GM12878 (cell line): ENCODE data around the gene EIF1AX. TPM values are rescaled to one million over a fixed set of nuclear protein-coding genes. Genes with fewer than 3 reads are reported as not detected.

Experiments
- ASH2L ChIP-seq: fragments of 300-600, 200-600 bp; sonication (generic); IDR thresholded peaks from 2 replicates; pipeline ENCODE4 v1.6.1; 2017; ENCODE audit warnings: low read depth, mild to moderate bottlenecking, borderline replicate concordance
- FOXK2 ChIP-seq: fragments of 450-650 bp; IDR thresholded peaks from 2 replicates; pipeline ENCODE4 v1.6.1; 2017; ENCODE audit warnings: mild to moderate bottlenecking, moderate library complexity
- GABPA ChIP-seq: IDR thresholded peaks from 2 replicates; pipeline ENCODE4 v1.6.1; 2014; ENCODE audit warnings: antibody characterized with exemption, low read depth, mild to moderate bottlenecking, inconsistent platforms
- IRF5 ChIP-seq: fragments of 450-650 bp; IDR thresholded peaks from 2 replicates; pipeline ENCODE4 v1.6.1; 2017; ENCODE audit warnings: borderline replicate concordance
- MTA2 ChIP-seq: fragments of 450-650 bp; IDR thresholded peaks from 2 replicates; pipeline ENCODE4 v1.6.1; 2016; ENCODE audit warnings: low read depth, mild to moderate bottlenecking, moderate library complexity
- NRF1 ChIP-seq: conservative IDR thresholded peaks from 2 replicates; pipeline ENCODE4 v1.6.1; 2011; ENCODE audit warnings: mild to moderate bottlenecking, low read depth, low read length, improper control_type of control experiment
- POLR2AphosphoS2 ChIP-seq: IDR thresholded peaks from 2 replicates; pipeline ENCODE4 v1.6.1; 2011; ENCODE audit warnings: low read depth, mild to moderate bottlenecking, low read length, improper control_type of control experiment, moderate library complexity
- RCOR1 ChIP-seq: conservative IDR thresholded peaks from 2 replicates; pipeline ENCODE4 v1.6.1; 2012; ENCODE audit warnings: low read depth, low read length, improper control_type of control experiment
- SPI1 ChIP-seq: IDR thresholded peaks from 2 replicates; pipeline ENCODE4 v1.6.1; 2011; ENCODE audit warnings: low read depth, mild to moderate bottlenecking, low read length, moderate library complexity, borderline replicate concordance; ENCODE audit not compliant: insufficient read depth
- SREBF1 ChIP-seq: IDR thresholded peaks from 2 replicates; pipeline ENCODE4 v1.6.1; 2012; ENCODE audit warnings: mild to moderate bottlenecking, low read length
- TCF3 ChIP-seq: IDR thresholded peaks from 2 replicates; pipeline ENCODE4 v1.6.1; 2012; ENCODE audit warnings: low read depth, mild to moderate bottlenecking, low read length, borderline replicate concordance; ENCODE audit not compliant: insufficient read depth
- polyA plus RNA-seq, 11 experiments: library from polyadenylated mRNA; depleted of rRNA in 4 of 11; unstranded in 6 of 11; stranded (reverse) in 5 of 11; fragments of >200 nt; fragmentation: Nextera tagmentation in 4 of 11; fragmentation: Illumina TruSeq in 1 of 11; extraction: Ambion mirVana in 4 of 11; extraction: Trizol in 1 of 11; gene quantifications; 1 replicate in 1 of 11; 2 replicates in 10 of 11; pipeline versions ENCODE4 v1.2.1 to v1.2.3, GENCODE V29; 2011 to 2016; ENCODE audit warnings: inconsistent platforms in 2 of 11, missing spikeins in 2 of 11, low read depth in 1 of 11
- total RNA-seq, 4 experiments: library from RNA; depleted of rRNA in 3 of 4; stranded (reverse); fragments of >200 nt in 3 of 4; fragmentation: Illumina TruSeq in 1 of 4; extraction: Trizol in 1 of 4; gene quantifications; 2 replicates each; pipeline versions ENCODE4 v1.2.1 to v1.2.3, GENCODE V29; 2013 to 2021
- TF ChIP-seq, protein P1 (sequence below): fragments of 150-350 bp; IDR thresholded peaks from 2 replicates; pipeline ENCODE4 v1.6.1; 2016; ENCODE audit warnings: low read depth, low read length
- TF ChIP-seq, protein P2 (sequence below): fragments of 450-650 bp; formaldehyde crosslinking; IDR thresholded peaks from 2 replicates; pipeline ENCODE4 v1.4.0; 2020; ENCODE audit warnings: mild to moderate bottlenecking, moderate library complexity
- TF ChIP-seq, protein P3 (sequence below): fragments of 450-650 bp; IDR thresholded peaks from 2 replicates; pipeline ENCODE4 v1.6.1; 2018; ENCODE audit warnings: mild to moderate bottlenecking, low read depth, moderate library complexity; ENCODE audit not compliant: partially characterized antibody
- TF ChIP-seq, protein P4 (sequence below): IDR thresholded peaks from 2 replicates; pipeline ENCODE4 v1.6.1; 2011; ENCODE audit warnings: borderline replicate concordance, low read depth, mild to moderate bottlenecking, moderate library complexity, low read length; ENCODE audit not compliant: insufficient read depth, poor library complexity, severe bottlenecking

The EIF1AX gene
- total and polyA plus RNA-seq, 10 of the 15 experiments (the other 5 are each of a cell fraction or from before 2014, with no cell fraction given) = 51.2 to 251 (median 86.6) TPM

GRCh38 chrX:20141281-20142220, at the start of gene EIF1AX (continued):
- TF ChIP-seq, protein P1, sequence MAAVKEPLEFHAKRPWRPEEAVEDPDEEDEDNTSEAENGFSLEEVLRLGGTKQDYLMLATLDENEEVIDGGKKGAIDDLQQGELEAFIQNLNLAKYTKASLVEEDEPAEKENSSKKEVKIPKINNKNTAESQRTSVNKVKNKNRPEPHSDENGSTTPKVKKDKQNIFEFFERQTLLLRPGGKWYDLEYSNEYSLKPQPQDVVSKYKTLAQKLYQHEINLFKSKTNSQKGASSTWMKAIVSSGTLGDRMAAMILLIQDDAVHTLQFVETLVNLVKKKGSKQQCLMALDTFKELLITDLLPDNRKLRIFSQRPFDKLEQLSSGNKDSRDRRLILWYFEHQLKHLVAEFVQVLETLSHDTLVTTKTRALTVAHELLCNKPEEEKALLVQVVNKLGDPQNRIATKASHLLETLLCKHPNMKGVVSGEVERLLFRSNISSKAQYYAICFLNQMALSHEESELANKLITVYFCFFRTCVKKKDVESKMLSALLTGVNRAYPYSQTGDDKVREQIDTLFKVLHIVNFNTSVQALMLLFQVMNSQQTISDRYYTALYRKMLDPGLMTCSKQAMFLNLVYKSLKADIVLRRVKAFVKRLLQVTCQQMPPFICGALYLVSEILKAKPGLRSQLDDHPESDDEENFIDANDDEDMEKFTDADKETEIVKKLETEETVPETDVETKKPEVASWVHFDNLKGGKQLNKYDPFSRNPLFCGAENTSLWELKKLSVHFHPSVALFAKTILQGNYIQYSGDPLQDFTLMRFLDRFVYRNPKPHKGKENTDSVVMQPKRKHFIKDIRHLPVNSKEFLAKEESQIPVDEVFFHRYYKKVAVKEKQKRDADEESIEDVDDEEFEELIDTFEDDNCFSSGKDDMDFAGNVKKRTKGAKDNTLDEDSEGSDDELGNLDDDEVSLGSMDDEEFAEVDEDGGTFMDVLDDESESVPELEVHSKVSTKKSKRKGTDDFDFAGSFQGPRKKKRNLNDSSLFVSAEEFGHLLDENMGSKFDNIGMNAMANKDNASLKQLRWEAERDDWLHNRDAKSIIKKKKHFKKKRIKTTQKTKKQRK = no peak
- TF ChIP-seq GABPA (no peak), IRF5 (no peak), SREBF1 (no peak), FOXK2 (no peak), POLR2AphosphoS2 (no peak), ASH2L (no peak), TCF3 (peak; percentile 14; the same call in 1 of the 2 replicates), RCOR1 (no peak), SPI1 (no peak), MTA2 (no peak), NRF1 (peak; percentile 80)
- TF ChIP-seq, protein P2, sequence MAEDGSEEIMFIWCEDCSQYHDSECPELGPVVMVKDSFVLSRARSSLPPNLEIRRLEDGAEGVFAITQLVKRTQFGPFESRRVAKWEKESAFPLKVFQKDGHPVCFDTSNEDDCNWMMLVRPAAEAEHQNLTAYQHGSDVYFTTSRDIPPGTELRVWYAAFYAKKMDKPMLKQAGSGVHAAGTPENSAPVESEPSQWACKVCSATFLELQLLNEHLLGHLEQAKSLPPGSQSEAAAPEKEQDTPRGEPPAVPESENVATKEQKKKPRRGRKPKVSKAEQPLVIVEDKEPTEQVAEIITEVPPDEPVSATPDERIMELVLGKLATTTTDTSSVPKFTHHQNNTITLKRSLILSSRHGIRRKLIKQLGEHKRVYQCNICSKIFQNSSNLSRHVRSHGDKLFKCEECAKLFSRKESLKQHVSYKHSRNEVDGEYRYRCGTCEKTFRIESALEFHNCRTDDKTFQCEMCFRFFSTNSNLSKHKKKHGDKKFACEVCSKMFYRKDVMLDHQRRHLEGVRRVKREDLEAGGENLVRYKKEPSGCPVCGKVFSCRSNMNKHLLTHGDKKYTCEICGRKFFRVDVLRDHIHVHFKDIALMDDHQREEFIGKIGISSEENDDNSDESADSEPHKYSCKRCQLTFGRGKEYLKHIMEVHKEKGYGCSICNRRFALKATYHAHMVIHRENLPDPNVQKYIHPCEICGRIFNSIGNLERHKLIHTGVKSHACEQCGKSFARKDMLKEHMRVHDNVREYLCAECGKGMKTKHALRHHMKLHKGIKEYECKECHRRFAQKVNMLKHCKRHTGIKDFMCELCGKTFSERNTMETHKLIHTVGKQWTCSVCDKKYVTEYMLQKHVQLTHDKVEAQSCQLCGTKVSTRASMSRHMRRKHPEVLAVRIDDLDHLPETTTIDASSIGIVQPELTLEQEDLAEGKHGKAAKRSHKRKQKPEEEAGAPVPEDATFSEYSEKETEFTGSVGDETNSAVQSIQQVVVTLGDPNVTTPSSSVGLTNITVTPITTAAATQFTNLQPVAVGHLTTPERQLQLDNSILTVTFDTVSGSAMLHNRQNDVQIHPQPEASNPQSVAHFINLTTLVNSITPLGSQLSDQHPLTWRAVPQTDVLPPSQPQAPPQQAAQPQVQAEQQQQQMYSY (CRISPR knock-in tag) = no peak
- TF ChIP-seq, protein P3, sequence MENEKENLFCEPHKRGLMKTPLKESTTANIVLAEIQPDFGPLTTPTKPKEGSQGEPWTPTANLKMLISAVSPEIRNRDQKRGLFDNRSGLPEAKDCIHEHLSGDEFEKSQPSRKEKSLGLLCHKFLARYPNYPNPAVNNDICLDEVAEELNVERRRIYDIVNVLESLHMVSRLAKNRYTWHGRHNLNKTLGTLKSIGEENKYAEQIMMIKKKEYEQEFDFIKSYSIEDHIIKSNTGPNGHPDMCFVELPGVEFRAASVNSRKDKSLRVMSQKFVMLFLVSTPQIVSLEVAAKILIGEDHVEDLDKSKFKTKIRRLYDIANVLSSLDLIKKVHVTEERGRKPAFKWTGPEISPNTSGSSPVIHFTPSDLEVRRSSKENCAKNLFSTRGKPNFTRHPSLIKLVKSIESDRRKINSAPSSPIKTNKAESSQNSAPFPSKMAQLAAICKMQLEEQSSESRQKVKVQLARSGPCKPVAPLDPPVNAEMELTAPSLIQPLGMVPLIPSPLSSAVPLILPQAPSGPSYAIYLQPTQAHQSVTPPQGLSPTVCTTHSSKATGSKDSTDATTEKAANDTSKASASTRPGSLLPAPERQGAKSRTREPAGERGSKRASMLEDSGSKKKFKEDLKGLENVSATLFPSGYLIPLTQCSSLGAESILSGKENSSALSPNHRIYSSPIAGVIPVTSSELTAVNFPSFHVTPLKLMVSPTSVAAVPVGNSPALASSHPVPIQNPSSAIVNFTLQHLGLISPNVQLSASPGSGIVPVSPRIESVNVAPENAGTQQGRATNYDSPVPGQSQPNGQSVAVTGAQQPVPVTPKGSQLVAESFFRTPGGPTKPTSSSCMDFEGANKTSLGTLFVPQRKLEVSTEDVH = no peak
- TF ChIP-seq, protein P4, sequence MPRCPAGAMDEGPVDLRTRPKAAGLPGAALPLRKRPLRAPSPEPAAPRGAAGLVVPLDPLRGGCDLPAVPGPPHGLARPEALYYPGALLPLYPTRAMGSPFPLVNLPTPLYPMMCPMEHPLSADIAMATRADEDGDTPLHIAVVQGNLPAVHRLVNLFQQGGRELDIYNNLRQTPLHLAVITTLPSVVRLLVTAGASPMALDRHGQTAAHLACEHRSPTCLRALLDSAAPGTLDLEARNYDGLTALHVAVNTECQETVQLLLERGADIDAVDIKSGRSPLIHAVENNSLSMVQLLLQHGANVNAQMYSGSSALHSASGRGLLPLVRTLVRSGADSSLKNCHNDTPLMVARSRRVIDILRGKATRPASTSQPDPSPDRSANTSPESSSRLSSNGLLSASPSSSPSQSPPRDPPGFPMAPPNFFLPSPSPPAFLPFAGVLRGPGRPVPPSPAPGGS = no peak
